Endodermal cell (in vitro differentiated cells): ENCODE data around the gene TLL1. TPM values are rescaled to one million over a fixed set of nuclear protein-coding genes. Genes with fewer than 3 reads are reported as not detected.

Experiments
- DNase-seq: peaks from one replicate; pipeline ENCODE4 v3.0.0-alpha.2; 2017
- H3K27ac ChIP-seq: 2 replicates; pipeline ENCODE4 v1.5.1; 2013; ENCODE audit warnings: mild to moderate bottlenecking, low read depth, low read length, moderate library complexity
- H3K27me3 ChIP-seq: 2 replicates; pipeline ENCODE4 v1.6.1; 2013; ENCODE audit warnings: mild to moderate bottlenecking, low read length, moderate library complexity; ENCODE audit not compliant: insufficient read depth, control insufficient read depth, poor library complexity, severe bottlenecking
- H3K36me3 ChIP-seq: 2 replicates; pipeline ENCODE4 v1.7.0; 2013; ENCODE audit warnings: mild to moderate bottlenecking, low read length, moderate library complexity; ENCODE audit not compliant: control insufficient read depth, insufficient read depth
- H3K4me1 ChIP-seq: one replicate; pipeline ENCODE4 v1.7.0; 2013; ENCODE audit warnings: low read length; ENCODE audit not compliant: control insufficient read depth, insufficient read depth
- H3K4me3 ChIP-seq: 2 replicates; pipeline ENCODE4 v1.5.1; 2013; ENCODE audit warnings: mild to moderate bottlenecking, low read length, moderate library complexity
- H3K9ac ChIP-seq: 2 replicates; pipeline ENCODE4 v1.6.1; 2013; ENCODE audit warnings: mild to moderate bottlenecking, low read length, moderate library complexity; ENCODE audit not compliant: poor library complexity, severe bottlenecking; ENCODE audit errors: extremely low read depth
- H3K9me3 ChIP-seq: 2 replicates; pipeline ENCODE4 v1.6.1; 2013; ENCODE audit warnings: mild to moderate bottlenecking, low read length, moderate library complexity; ENCODE audit not compliant: control insufficient read depth
- H3K27ac Mint-ChIP-seq: 2 replicates; pipeline ENCODE4 v1.8.0; 2020; ENCODE audit warnings: mixed read lengths
- H3K27me3 Mint-ChIP-seq: 2 replicates; pipeline ENCODE4 v1.8.0; 2021; ENCODE audit warnings: mild to moderate bottlenecking, mixed read lengths; ENCODE audit not compliant: insufficient read depth
- H3K36me3 Mint-ChIP-seq: 2 replicates; pipeline ENCODE4 v1.8.0; 2020; ENCODE audit warnings: low read depth, mixed read lengths
- H3K4me1 Mint-ChIP-seq: 2 replicates; pipeline ENCODE4 v1.8.0; 2020; ENCODE audit warnings: mixed read lengths
- H3K4me3 Mint-ChIP-seq: 2 replicates; pipeline ENCODE4 v1.8.0; 2020; ENCODE audit warnings: mild to moderate bottlenecking, moderate library complexity, mixed read lengths
- H3K9me3 Mint-ChIP-seq: 2 replicates; pipeline ENCODE4 v1.8.0; 2020; ENCODE audit warnings: mild to moderate bottlenecking, mixed read lengths
- WGBS, 2 experiments: methylation state at CpG; one replicate each; pipeline versions ENCODE4 v1.1.5 to v1.1.7; 2013; ENCODE audit warnings: missing lambda C conversion rate in 2 of 2, mixed read lengths in 1 of 2; ENCODE audit not compliant: insufficient coverage in 1 of 2, insufficient read length in 1 of 2; 5-methylcytosine and 5-hydroxymethylcytosine counted together
- total RNA-seq, 2 donors: library from RNA; stranded (reverse); fragmentation: NEBNext Ultra II Directional in 1 of 2; extraction: Animal tissue kit (Norgen Biotek cat#: 25700) in 1 of 2; gene quantifications; 2 replicates in 1 of 2; 3 replicates in 1 of 2; pipeline ENCODE4 v1.2.1, GENCODE V29; 2021
- TF ChIP-seq, protein P1 (sequence below): fragments of 200-600 bp; sonication (generic); conservative IDR thresholded peaks from 2 replicates; pipeline ENCODE4 v1.5.0; 2021; ENCODE audit warnings: antibody characterized with exemption, mild to moderate bottlenecking

TLL1 gene
- total RNA-seq, 2 donors from 2014 or later = 0.18 to 3.8 TPM

DNA sequence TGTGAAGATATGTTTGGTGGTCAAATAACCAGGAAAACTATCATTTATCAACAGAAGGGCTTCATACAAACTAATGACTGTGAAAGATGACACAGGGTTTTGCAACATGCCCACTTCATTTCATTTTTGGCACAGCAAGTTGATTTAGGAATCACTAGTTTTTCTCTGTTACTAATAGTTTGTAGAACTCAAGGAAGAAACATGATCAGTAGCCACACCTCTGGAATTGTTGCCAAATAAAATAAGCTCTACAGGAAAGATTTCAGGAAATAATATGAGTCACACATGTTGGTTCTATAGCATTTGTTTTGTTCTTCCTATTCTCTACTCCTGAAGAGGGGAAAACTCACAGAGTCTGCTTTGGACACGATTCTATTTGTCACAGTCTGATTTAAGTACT, 255.4 kb downstream of the TLL1 start:
- DNase-seq = no peak
- H3K9me3 ChIP-seq = no peaks in the 10 kb centered on the region
- H3K4me1 Mint-ChIP-seq = no peaks in the 10 kb centered on the region
- H3K36me3 Mint-ChIP-seq = no peaks in the 10 kb centered on the region
- H3K4me3 Mint-ChIP-seq = no peak overlapping the region
- no peak overlapping the region for H3K9ac ChIP-seq
- 91% methylated on average over 1 of the region's 1 CpG; no CpG with 5 or more reads in 1 of the 2 experiments for WGBS, 2 experiments
- no peak overlapping the region for H3K4me3 ChIP-seq
- TF ChIP-seq, protein P1, sequence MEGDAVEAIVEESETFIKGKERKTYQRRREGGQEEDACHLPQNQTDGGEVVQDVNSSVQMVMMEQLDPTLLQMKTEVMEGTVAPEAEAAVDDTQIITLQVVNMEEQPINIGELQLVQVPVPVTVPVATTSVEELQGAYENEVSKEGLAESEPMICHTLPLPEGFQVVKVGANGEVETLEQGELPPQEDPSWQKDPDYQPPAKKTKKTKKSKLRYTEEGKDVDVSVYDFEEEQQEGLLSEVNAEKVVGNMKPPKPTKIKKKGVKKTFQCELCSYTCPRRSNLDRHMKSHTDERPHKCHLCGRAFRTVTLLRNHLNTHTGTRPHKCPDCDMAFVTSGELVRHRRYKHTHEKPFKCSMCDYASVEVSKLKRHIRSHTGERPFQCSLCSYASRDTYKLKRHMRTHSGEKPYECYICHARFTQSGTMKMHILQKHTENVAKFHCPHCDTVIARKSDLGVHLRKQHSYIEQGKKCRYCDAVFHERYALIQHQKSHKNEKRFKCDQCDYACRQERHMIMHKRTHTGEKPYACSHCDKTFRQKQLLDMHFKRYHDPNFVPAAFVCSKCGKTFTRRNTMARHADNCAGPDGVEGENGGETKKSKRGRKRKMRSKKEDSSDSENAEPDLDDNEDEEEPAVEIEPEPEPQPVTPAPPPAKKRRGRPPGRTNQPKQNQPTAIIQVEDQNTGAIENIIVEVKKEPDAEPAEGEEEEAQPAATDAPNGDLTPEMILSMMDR = no peak
- H3K36me3 ChIP-seq = no peaks in the 10 kb centered on the region
- H3K27ac ChIP-seq = no peak overlapping the region
- no peaks in the 10 kb centered on the region for H3K4me1 ChIP-seq
- no peak overlapping the region for H3K27ac Mint-ChIP-seq
- no peaks in the 10 kb centered on the region for H3K9me3 Mint-ChIP-seq
- H3K27me3 Mint-ChIP-seq = no peaks in the 10 kb centered on the region
- H3K27me3 ChIP-seq = no peaks in the 10 kb centered on the region

DNA sequence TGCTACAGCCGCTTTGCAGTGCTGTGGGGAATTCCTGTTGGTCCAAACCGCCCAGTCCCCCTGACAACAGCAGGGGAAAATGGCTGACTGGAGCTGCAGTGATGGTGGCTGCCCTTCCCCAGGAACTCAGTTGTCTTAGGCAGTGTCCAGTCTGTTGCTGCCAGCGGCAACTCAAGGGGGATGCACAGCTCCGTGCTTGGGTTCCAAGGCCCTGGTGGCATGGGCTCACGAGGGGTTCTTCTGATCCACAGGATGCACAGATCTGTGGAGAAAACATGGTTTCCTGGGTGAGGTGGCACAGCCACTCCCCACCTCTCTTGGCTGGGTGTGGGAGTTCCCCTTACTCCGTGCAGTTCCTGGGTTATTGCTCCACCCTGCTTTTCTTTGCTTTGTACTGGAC, 261.2 kb downstream of the TLL1 start:
- Mint-ChIP-seq H3K36me3 (no peaks in the 10 kb centered on the region), H3K27me3 (no peaks in the 10 kb centered on the region), H3K27ac (no peak overlapping the region), H3K9me3 (no peaks in the 10 kb centered on the region), H3K4me3 (no peak overlapping the region), H3K4me1 (no peaks in the 10 kb centered on the region)
- Histone ChIP-seq H3K36me3 (no peaks in the 10 kb centered on the region), H3K27me3 (peaks cover 2% of the 10 kb centered on the region), H3K27ac (no peak overlapping the region), H3K4me1 (no peaks in the 10 kb centered on the region), H3K9me3 (no peaks in the 10 kb centered on the region), H3K4me3 (no peak overlapping the region), H3K9ac (no peak overlapping the region)
- TF ChIP-seq, protein P1 = no peak
- no peak for DNase-seq
- 71 to 73% methylated on average over 5 to 6 of the region's 6 CpGs for WGBS, 2 experiments

DNA sequence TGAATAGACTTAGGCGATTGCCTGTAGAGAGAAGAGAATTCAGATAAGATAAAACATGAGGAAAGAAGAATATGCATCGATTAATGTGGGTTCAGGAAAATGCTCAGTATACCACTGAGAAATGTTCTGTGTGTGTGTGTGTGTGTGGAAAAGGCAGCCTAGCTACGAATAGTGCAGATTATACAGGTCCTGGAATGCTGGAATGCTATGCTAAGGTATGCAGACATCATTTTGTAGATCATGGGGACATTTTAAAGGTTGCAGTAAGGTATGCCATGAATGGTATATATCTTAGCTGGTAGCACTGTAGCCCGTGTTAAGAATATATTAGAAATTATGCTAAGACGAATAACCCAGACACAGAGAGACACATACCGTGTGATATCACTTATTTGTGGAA, 267.9 kb downstream of the TLL1 start:
- TF ChIP-seq, protein P1 = no peak
- H3K27ac Mint-ChIP-seq = no peak overlapping the region
- Histone ChIP-seq H3K36me3 (no peaks in the 10 kb centered on the region), H3K27ac (no peak overlapping the region), H3K4me3 (no peak overlapping the region), H3K4me1 (no peaks in the 10 kb centered on the region), H3K27me3 (peaks cover 5% of the 10 kb centered on the region), H3K9me3 (no peaks in the 10 kb centered on the region), H3K9ac (no peak overlapping the region)
- WGBS, 2 experiments = 90 to 93% methylated on average over 6 of the region's 6 CpGs
- H3K36me3 Mint-ChIP-seq = no peaks in the 10 kb centered on the region
- no peaks in the 10 kb centered on the region for H3K9me3 Mint-ChIP-seq
- no peak for DNase-seq
- no peaks in the 10 kb centered on the region for H3K4me1 Mint-ChIP-seq
- H3K4me3 Mint-ChIP-seq = no peak overlapping the region
- no peaks in the 10 kb centered on the region for H3K27me3 Mint-ChIP-seq
